SK-N-SH treated with all-trans-retinoic acid at 6 μM for 48 hours (cell line): ENCODE results near the gene LRRC36.

Experiments
- ISL1 ChIP-seq: fragments of 250-450 bp; sonication (Bioruptor Pico); IDR thresholded peaks from 2 replicates; pipeline ENCODE4 v2.1.2; 2022; ENCODE audit warnings: mild to moderate bottlenecking, moderate library complexity
- RARB ChIP-seq: fragments of 250-450 bp; sonication (Bioruptor Pico); IDR thresholded peaks from 2 replicates; pipeline ENCODE4 v1.8.0; 2021; ENCODE audit warnings: mild to moderate bottlenecking, moderate library complexity
- SNAI2 ChIP-seq: fragments of 250-450 bp; sonication (Bioruptor Pico); IDR thresholded peaks from 2 replicates; pipeline ENCODE4 v1.5.0; 2020; ENCODE audit warnings: mild to moderate bottlenecking, moderate library complexity
- ZFP30 ChIP-seq: fragments of 450-650 bp; formaldehyde crosslinking; IDR thresholded peaks from 2 replicates; pipeline ENCODE4 v1.5.0; 2022; ENCODE audit warnings: mild to moderate bottlenecking, moderate library complexity
- TF ChIP-seq, protein P1 (sequence below): fragments of 250-450 bp; sonication (Bioruptor Pico); IDR thresholded peaks from 2 replicates; pipeline ENCODE4 v1.5.1; 2020; ENCODE audit warnings: low read depth, mild to moderate bottlenecking, moderate library complexity
- TF ChIP-seq, protein P2 (sequence below): fragments of 250-450 bp; sonication (Bioruptor Pico); IDR thresholded peaks from 2 replicates; pipeline ENCODE4 v1.8.0; 2020; ENCODE audit warnings: mild to moderate bottlenecking, moderate library complexity, borderline replicate concordance

DNA sequence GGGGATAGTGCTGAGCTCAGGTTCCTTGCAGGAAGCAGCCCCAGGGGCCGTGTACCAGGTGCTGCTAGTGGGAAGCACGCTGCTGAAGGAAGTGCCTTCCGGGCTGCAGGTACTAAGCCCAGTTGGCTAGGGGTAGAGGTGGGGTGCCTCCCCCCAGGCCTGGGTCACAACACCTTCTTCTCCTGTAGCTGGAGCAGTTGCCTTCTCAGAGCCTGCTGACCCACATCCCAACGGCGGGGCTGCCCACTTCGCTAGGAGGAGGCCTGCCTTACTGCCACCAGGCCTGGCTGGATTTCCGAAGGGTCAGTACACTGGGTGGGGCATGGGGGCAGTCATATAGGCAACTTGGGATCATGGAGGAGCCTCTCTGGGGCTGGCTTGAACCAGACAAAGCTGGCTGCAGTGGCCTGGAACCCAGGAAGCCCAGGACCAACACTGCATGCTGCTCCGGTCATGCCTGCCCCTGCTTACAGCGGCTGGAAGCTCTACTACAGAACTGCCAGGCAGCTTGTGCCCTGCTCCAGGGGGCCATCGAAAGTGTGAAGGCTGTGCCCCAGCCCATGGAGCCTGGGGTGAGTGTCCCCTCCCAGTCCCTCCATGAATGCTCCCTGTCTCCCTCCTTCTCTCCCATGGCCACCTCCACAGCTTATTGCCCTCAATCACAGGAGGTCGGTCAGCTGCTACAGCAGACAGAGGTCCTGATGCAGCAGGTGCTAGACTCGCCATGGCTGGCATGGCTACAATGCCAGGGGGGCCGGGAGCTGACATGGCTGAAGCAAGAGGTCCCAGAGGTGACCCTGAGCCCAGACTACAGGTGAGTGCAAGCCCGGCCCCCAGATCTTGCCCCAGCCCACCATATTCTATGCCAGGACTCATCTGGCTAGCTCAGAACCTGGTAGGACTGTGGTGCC, 44.8 kb upstream of the LRRC36 start:
- TF ChIP-seq ZFP30 (no peak), ISL1 (no peak), SNAI2 (no peak), RARB (CRISPR knock-in tag) (no peak)
- TF ChIP-seq, protein P1, sequence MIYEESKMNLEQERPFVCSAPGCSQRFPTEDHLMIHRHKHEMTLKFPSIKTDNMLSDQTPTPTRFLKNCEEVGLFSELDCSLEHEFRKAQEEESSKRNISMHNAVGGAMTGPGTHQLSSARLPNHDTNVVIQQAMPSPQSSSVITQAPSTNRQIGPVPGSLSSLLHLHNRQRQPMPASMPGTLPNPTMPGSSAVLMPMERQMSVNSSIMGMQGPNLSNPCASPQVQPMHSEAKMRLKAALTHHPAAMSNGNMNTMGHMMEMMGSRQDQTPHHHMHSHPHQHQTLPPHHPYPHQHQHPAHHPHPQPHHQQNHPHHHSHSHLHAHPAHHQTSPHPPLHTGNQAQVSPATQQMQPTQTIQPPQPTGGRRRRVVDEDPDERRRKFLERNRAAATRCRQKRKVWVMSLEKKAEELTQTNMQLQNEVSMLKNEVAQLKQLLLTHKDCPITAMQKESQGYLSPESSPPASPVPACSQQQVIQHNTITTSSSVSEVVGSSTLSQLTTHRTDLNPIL (CRISPR knock-in tag) = no peak
- TF ChIP-seq, protein P2, sequence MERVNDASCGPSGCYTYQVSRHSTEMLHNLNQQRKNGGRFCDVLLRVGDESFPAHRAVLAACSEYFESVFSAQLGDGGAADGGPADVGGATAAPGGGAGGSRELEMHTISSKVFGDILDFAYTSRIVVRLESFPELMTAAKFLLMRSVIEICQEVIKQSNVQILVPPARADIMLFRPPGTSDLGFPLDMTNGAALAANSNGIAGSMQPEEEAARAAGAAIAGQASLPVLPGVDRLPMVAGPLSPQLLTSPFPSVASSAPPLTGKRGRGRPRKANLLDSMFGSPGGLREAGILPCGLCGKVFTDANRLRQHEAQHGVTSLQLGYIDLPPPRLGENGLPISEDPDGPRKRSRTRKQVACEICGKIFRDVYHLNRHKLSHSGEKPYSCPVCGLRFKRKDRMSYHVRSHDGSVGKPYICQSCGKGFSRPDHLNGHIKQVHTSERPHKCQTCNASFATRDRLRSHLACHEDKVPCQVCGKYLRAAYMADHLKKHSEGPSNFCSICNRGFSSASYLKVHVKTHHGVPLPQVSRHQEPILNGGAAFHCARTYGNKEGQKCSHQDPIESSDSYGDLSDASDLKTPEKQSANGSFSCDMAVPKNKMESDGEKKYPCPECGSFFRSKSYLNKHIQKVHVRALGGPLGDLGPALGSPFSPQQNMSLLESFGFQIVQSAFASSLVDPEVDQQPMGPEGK (CRISPR knock-in tag) = no peak
